B cell (primary cell): Measurements from ENCODE around the gene ARHGAP45. TPM values are rescaled to one million over a fixed set of nuclear protein-coding genes. Genes with fewer than 3 reads are reported as not detected.

Source experiments
- ATAC-seq: fragments of 200-7000 bp; cut with Tn5 transposase; one replicate; pipeline ENCODE4 v1.10.0; 2021; ENCODE audit warnings: low read depth, mild to moderate bottlenecking, moderate number of reproducible peaks, moderate library complexity
- CTCF ChIA-PET: fragments of 350-600 bp; sonication (Branson Sonifier 250); formaldehyde crosslinking; loops from one replicate; lab custom pipeline; 2021; ENCODE audit warnings: antibody characterized with exemption, inconsistent platforms; lab: Charles Lee
- POLR2A ChIA-PET: fragments of 350-600 bp; sonication (Branson Sonifier 250); formaldehyde crosslinking; loops from one replicate; lab custom pipeline; 2021; ENCODE audit warnings: antibody characterized with exemption; lab: Charles Lee
- DNase-seq: peaks from one replicate; pipeline ENCODE4 v3.0.0; 2013
- H2AFZ ChIP-seq: 2 replicates; pipeline ENCODE4 v1.6.1; 2012; ENCODE audit warnings: mild to moderate bottlenecking, low read depth, low read length; ENCODE audit not compliant: insufficient read depth, poor library complexity, severe bottlenecking
- H3K27ac ChIP-seq, 2 donors: 1 replicate in 1 of 2; 2 replicates in 1 of 2; pipeline ENCODE4 v1.5.1; 2012 to 2013; ENCODE audit warnings: low read length in 2 of 2, mild to moderate bottlenecking in 2 of 2, moderate library complexity in 1 of 2
- H3K27me3 ChIP-seq, 4 experiments: fragments of 200-600 bp in 1 of 4; sonication (generic) in 1 of 4; replicated peaks in 1 of 4; 1 replicate in 2 of 4; 2 replicates in 2 of 4; pipeline versions ENCODE4 v1.6.1 to v1.7.0; 2013 to 2016; ENCODE audit warnings: low read length in 3 of 4, mild to moderate bottlenecking in 2 of 4, mixed read lengths in 1 of 4, moderate library complexity in 1 of 4; ENCODE audit not compliant: insufficient read depth in 4 of 4, control insufficient read depth in 3 of 4; ENCODE audit errors: control extremely low read depth in 1 of 4
- H3K36me3 ChIP-seq, 2 experiments: replicated peaks in 1 of 2; 1 replicate in 1 of 2; 2 replicates in 1 of 2; pipeline versions ENCODE4 v1.6.1 to v1.7.1; 2013; ENCODE audit warnings: low read length in 1 of 2; ENCODE audit not compliant: insufficient read depth in 2 of 2, control insufficient read depth in 1 of 2; ENCODE audit errors: control extremely low read depth in 1 of 2, extremely low read depth in 1 of 2
- H3K4me1 ChIP-seq, 2 donors: fragments of 200-600 bp in 1 of 2; sonication (generic) in 1 of 2; 1 replicate in 1 of 2; 2 replicates in 1 of 2; pipeline versions ENCODE4 v1.5.1 to v1.6.1; 2013 to 2017; ENCODE audit warnings: low read length in 2 of 2; ENCODE audit not compliant: control insufficient read depth in 2 of 2, insufficient read depth in 2 of 2
- H3K4me2 ChIP-seq: replicated peaks from 2 replicates; pipeline ENCODE3; 2012; ENCODE audit warnings: mild to moderate bottlenecking, low read depth, low read length; ENCODE audit not compliant: poor library complexity, severe bottlenecking
- H3K4me3 ChIP-seq, 5 experiments: fragments of 200-600 bp in 1 of 5; sonication (generic) in 1 of 5; 1 replicate in 3 of 5; 2 replicates in 2 of 5; pipeline versions ENCODE4 v1.5.1 to v1.7.0; 2011 to 2016; ENCODE audit warnings: low read length in 4 of 5, mild to moderate bottlenecking in 4 of 5, low read depth in 2 of 5, control low read depth in 1 of 5, moderate library complexity in 1 of 5; ENCODE audit not compliant: insufficient read depth in 1 of 5; ENCODE audit errors: control extremely low read depth in 1 of 5, extremely low read depth in 1 of 5
- H3K79me2 ChIP-seq: fragments of 200-600 bp; sonication (generic); one replicate; pipeline ENCODE4 v1.6.0; 2016; ENCODE audit warnings: low read length; ENCODE audit not compliant: control insufficient read depth, insufficient read depth
- H3K9ac ChIP-seq: fragments of 200-600 bp; sonication (generic); 2 replicates; pipeline ENCODE4 v1.6.1; 2017; ENCODE audit warnings: mild to moderate bottlenecking, low read length, moderate library complexity
- H3K9me3 ChIP-seq, 3 donors: one replicate each; pipeline versions ENCODE4 v1.6.1 to v1.7.1; 2013; ENCODE audit warnings: low read length in 2 of 3; ENCODE audit not compliant: control insufficient read depth in 2 of 3, insufficient read depth in 1 of 3; ENCODE audit errors: control extremely low read depth in 1 of 3
- H4K20me1 ChIP-seq: 2 replicates; pipeline ENCODE4 v1.6.0; 2012; ENCODE audit warnings: mild to moderate bottlenecking, low read length; ENCODE audit not compliant: insufficient read depth, control insufficient read depth, poor library complexity, severe bottlenecking
- H3K27ac Mint-ChIP-seq: one replicate; pipeline ENCODE4 v1.8.0; 2021; ENCODE audit warnings: mixed read lengths
- H3K27me3 Mint-ChIP-seq: one replicate; pipeline ENCODE4 v1.8.0; 2021; ENCODE audit warnings: mixed read lengths
- H3K4me1 Mint-ChIP-seq: one replicate; pipeline ENCODE4 v1.8.0; 2021; ENCODE audit warnings: mixed read lengths
- H3K4me3 Mint-ChIP-seq: one replicate; pipeline ENCODE4 v1.8.0; 2021; ENCODE audit warnings: mixed read lengths
- H3K9me3 Mint-ChIP-seq: one replicate; pipeline ENCODE4 v1.8.0; 2022; ENCODE audit warnings: mixed read lengths; ENCODE audit not compliant: insufficient read depth
- CTCF ChIP-seq: fragments of 200-600 bp; IDR thresholded peaks from one replicate; pipeline ENCODE4 v1.8.0; 2022; ENCODE audit warnings: antibody characterized with exemption, mild to moderate bottlenecking
- EZH2 ChIP-seq: IDR thresholded peaks from 2 replicates; pipeline ENCODE4 v1.6.1; 2012; ENCODE audit warnings: borderline replicate concordance, low read depth, mild to moderate bottlenecking, moderate library complexity, low read length; ENCODE audit not compliant: insufficient read depth, poor library complexity, severe bottlenecking
- WGBS: methylation state at CpG from one replicate; pipeline ENCODE4 v1.1.5; 2013; ENCODE audit warnings: missing lambda C conversion rate; ENCODE audit not compliant: insufficient coverage; 5-methylcytosine and 5-hydroxymethylcytosine counted together
- intact Hi-C: fragments of 100-400 bp; cut with micrococcal nuclease; formaldehyde crosslinking; loops from one replicate; pipeline ENCODE4 v1.10.0; 2022
- polyA plus RNA-seq: library from polyadenylated mRNA; depleted of rRNA; stranded (reverse); fragments of >200 nt; gene quantifications from 2 replicates; pipeline ENCODE4 v1.2.3, GENCODE V29; 2012
- total RNA-seq, 2 donors: library from RNA; stranded (reverse); fragments of 120-200 nt in 1 of 2; gene quantifications; 1 replicate in 1 of 2; 2 replicates in 1 of 2; pipeline versions ENCODE4 v1.2.3 to v1.2.4, GENCODE V29; 2013 to 2022

Gene ARHGAP45
- total and polyA plus RNA-seq, 2 donors (not counting 1 experiment from before 2014, with no cell fraction given), result 488 to 490 TPM

- Histone ChIP-seq H2AFZ (no peak overlapping the region), H3K27me3 (no peaks in the 10 kb centered on the region), H4K20me1 (peaks cover 69% of the 10 kb centered on the region), H3K36me3 (peaks cover 0 to 50% of the 10 kb centered on the region in 2 experiments), H3K79me2 (peaks cover 59% of the 10 kb centered on the region), H3K4me2 (no peak overlapping the region), H3K4me3 (no peak overlapping the region), H3K9ac (no peak overlapping the region), H3K9me3 (peaks cover 0 to 4% (median 0%) of the 10 kb centered on the region in 3 donors), H3K4me1 (peaks cover 24 to 49% of the 10 kb centered on the region in 2 donors), H3K27ac (no peak overlapping the region)
- 97% methylated on average over 20 of the region's 23 CpGs for WGBS
- ChIA-PET POLR2A (interaction anchor here (0.6 to 2.4 kb wide), 4 partner anchors 22 to 47 kb away, joined by 3 to 10 read pairs (median 6); no protein-coding TSS in a partner anchor), CTCF (interaction anchor here (1.2 kb wide), 1 partner anchor 22 kb away, joined by 7 read pairs; no protein-coding TSS in a partner anchor)
- Mint-ChIP-seq H3K4me1 (peaks cover 38% of the 10 kb centered on the region), H3K4me3 (peak overlapping the region; percentile 19), H3K27me3 (no peaks in the 10 kb centered on the region), H3K27ac (no peak overlapping the region), H3K9me3 (no peaks in the 10 kb centered on the region)
- no peak for ATAC-seq
- intact Hi-C loops, result no loop called here
- TF ChIP-seq EZH2 (no peak), CTCF (no peak)
- no peak for DNase-seq
Observed at GRCh38 chr19:1042689-1043511, 24.1 kb upstream of the ARHGAP45 start.

- peaks cover 17% of the 10 kb centered on the region for H3K4me1 Mint-ChIP-seq
- H3K27ac ChIP-seq, result no peak overlapping the region
- H3K4me3 Mint-ChIP-seq, result no peak overlapping the region
- no peaks in the 10 kb centered on the region for H3K27me3 Mint-ChIP-seq
- intact Hi-C loops, result no loop called here
- H3K4me1 ChIP-seq, result peaks cover 11 to 30% of the 10 kb centered on the region in 2 donors
- peaks cover 69% of the 10 kb centered on the region for H4K20me1 ChIP-seq
- H3K4me2 ChIP-seq, result no peak overlapping the region
- H3K9ac ChIP-seq, result no peak overlapping the region
- H3K36me3 ChIP-seq, result peaks cover 0 to 58% of the 10 kb centered on the region in 2 experiments
- ATAC-seq, result peak; percentile 15
- H2AFZ ChIP-seq, result no peak overlapping the region
- WGBS, result 79% methylated on average over 10 of the region's 10 CpGs
- H3K27me3 ChIP-seq, result no peaks in the 10 kb centered on the region
- no peak for TF ChIP-seq CTCF
- TF ChIP-seq EZH2, result no peak
- H3K79me2 ChIP-seq, result peaks cover 60% of the 10 kb centered on the region
- peaks cover 0 to 4% (median 0%) of the 10 kb centered on the region in 3 donors for H3K9me3 ChIP-seq
- no peak overlapping the region for H3K27ac Mint-ChIP-seq
- no peak overlapping the region for H3K4me3 ChIP-seq
- peak; percentile 70 for DNase-seq
- POLR2A ChIA-PET, result interaction anchor here (0.6 kb wide), 1 partner anchor 428 kb away, joined by 8 read pairs; no protein-coding TSS in a partner anchor
- H3K9me3 Mint-ChIP-seq, result no peaks in the 10 kb centered on the region
- CTCF ChIA-PET, result no interaction called here
Observed at GRCh38 chr19:1045247-1045603, 21.7 kb upstream of the ARHGAP45 start.
